K562 (cell line): ENCODE data around the gene GSTM2.

Experiments used
- ATF7 ChIP-seq: fragments of 450-650 bp; IDR thresholded peaks from 2 replicates; pipeline ENCODE4 v1.7.1; 2014; ENCODE audit warnings: mild to moderate bottlenecking, moderate library complexity
- EZH2 ChIP-seq: IDR thresholded peaks from 2 replicates; pipeline ENCODE4 v1.6.1; 2012; ENCODE audit warnings: low read depth, mild to moderate bottlenecking, inconsistent platforms, low read length, borderline replicate concordance
- PKNOX1 ChIP-seq: fragments of 450-650 bp; IDR thresholded peaks from 2 replicates; pipeline ENCODE4 v1.6.1; 2016
- SMAD1 ChIP-seq: fragments of 150-350 bp; IDR thresholded peaks from 2 replicates; pipeline ENCODE4 v1.6.1; 2014; ENCODE audit warnings: low read length, low read depth; ENCODE audit not compliant: partially characterized antibody
- ZFP36 ChIP-seq: fragments of 150-350 bp; IDR thresholded peaks from 2 replicates; pipeline ENCODE4 v1.6.1; 2018; ENCODE audit warnings: low read length, low read depth; ENCODE audit not compliant: partially characterized antibody
- ZNF77 ChIP-seq: fragments of 250-450 bp; sonication (Bioruptor Pico); IDR thresholded peaks from 2 replicates; pipeline ENCODE4 v1.5.0; 2020
- TF ChIP-seq, protein P1 (sequence below), 3 experiments: IDR thresholded peaks in 2 of 3; conservative IDR thresholded peaks in 1 of 3; 2 replicates each; pipeline ENCODE4 v1.5.1; 2011 to 2012; ENCODE audit warnings: low read length in 3 of 3, mild to moderate bottlenecking in 3 of 3, control low read depth in 2 of 3, improper control_type of control experiment in 1 of 3, inconsistent platforms in 1 of 3, low read depth in 1 of 3, mixed read lengths in 1 of 3, moderate library complexity in 1 of 3; ENCODE audit not compliant: insufficient read depth in 2 of 3
- TF ChIP-seq, protein P2 (sequence below): sonication (generic); formaldehyde crosslinking; IDR thresholded peaks from 2 replicates; pipeline ENCODE4 v1.9.0; 2022; ENCODE audit warnings: mild to moderate bottlenecking, missing genetic modification reagents

DNA sequence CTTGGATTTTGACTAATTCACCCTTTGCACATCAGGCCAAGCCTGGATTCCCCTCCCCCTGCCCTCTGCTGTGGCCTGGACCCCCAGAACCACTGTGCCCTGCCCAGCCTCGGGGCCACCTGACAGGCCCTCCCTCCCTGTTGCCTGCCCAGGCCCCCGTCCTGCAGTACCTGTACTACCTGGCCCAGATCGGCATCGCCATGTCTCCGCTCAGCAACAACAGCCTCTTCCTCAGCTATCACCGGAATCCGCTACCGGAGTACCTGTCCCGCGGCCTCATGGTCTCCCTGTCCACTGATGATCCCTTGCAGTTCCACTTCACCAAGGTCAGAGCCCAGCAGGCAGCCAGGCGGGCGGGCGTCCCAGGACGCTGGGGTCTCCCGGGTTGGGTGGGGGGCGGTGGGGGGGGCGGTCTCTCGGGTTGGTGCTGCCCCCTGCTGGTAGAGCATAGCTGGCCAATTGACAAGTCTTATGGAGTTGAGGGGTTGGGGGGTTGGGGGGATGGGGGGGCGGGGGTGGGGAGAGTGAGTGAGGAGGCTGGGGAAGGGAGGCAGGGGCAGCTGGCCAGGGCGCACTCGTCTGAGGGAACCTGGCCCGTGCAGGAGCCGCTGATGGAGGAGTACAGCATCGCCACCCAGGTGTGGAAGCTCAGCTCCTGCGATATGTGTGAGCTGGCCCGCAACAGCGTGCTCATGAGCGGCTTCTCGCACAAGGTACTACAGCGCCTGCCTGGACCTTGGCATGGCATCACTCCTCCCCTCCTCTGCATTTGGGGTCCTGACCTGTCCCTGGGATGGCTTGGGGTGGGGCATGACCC, 37.6 kb upstream of the GSTM2 start:
- TF ChIP-seq ZFP36 (no peak), ZNF77 (CRISPR knock-in tag) (no peak), SMAD1 (no peak), PKNOX1 (no peak), EZH2 (no peak), ATF7 (no peak)
- TF ChIP-seq, protein P1, sequence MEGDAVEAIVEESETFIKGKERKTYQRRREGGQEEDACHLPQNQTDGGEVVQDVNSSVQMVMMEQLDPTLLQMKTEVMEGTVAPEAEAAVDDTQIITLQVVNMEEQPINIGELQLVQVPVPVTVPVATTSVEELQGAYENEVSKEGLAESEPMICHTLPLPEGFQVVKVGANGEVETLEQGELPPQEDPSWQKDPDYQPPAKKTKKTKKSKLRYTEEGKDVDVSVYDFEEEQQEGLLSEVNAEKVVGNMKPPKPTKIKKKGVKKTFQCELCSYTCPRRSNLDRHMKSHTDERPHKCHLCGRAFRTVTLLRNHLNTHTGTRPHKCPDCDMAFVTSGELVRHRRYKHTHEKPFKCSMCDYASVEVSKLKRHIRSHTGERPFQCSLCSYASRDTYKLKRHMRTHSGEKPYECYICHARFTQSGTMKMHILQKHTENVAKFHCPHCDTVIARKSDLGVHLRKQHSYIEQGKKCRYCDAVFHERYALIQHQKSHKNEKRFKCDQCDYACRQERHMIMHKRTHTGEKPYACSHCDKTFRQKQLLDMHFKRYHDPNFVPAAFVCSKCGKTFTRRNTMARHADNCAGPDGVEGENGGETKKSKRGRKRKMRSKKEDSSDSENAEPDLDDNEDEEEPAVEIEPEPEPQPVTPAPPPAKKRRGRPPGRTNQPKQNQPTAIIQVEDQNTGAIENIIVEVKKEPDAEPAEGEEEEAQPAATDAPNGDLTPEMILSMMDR (IDR thresholded peaks at IDR 0.05 in 2 of 3, conservative IDR thresholded peaks at IDR 0.05 in 1 of 3; ENCODE audit: insufficient read depth in 2 of 3, low read depth in 1 of 3, low read length in 3 of 3) = 0 out of 6 replicates have a peak, but pooled peaks of 1 of the 3 experiments have one; percentile 21
- TF ChIP-seq, protein P2, sequence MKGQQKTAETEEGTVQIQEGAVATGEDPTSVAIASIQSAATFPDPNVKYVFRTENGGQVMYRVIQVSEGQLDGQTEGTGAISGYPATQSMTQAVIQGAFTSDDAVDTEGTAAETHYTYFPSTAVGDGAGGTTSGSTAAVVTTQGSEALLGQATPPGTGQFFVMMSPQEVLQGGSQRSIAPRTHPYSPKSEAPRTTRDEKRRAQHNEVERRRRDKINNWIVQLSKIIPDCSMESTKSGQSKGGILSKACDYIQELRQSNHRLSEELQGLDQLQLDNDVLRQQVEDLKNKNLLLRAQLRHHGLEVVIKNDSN (CRISPR knock-in tag) = no peak
